Measurements from ENCODE around the gene RFNG. TPM values are rescaled to one million over a fixed set of nuclear protein-coding genes. Genes with fewer than 3 reads are reported as not detected.
A peak's percentile ranks its signal among the peaks of the same experiment; 100 is the strongest.

RFNG gene
- total RNA-seq, 1 experiment from 2014 or later, result 52.0 TPM

- no peak overlapping the region for H3K9ac ChIP-seq (ENCODE audit: low read length)
- TF ChIP-seq CBX3 (IDR thresholded peaks at IDR 0.05; ENCODE audit: low read depth), result no peak
- TF ChIP-seq ELF1 (IDR thresholded peaks at IDR 0.05; ENCODE audit: borderline replicate concordance, low read depth), result no peak
- no peak for TF ChIP-seq RAD21 (IDR thresholded peaks at IDR 0.05; ENCODE audit: low read depth)
- intact Hi-C loops (cut with micrococcal nuclease), result no loop called here
- H3K27ac ChIP-seq (ENCODE audit: low read depth, low read length), result peak overlapping the region; percentile 25; the same call in 1 of the 2 replicates
- no peaks in the 10 kb centered on the region for H3K27me3 ChIP-seq (ENCODE audit: insufficient read depth, low read length)
- no peaks in the 10 kb centered on the region for H3K79me2 ChIP-seq (ENCODE audit: insufficient read depth, low read length)
- RAD21 ChIA-PET (ENCODE audit: low non-redundant PET in 1 of 2, low total read pairs in 2 of 2, uncharacterized antibody in 2 of 2, unreplicated experiment in 2 of 2), result no interaction called here
- no peak for DNase-seq (ENCODE audit: low read depth, low spot score)
- no peak overlapping the region for H2AFZ ChIP-seq (ENCODE audit: low read depth, low read length, poor library complexity, severe bottlenecking)
- CTCF ChIA-PET, result interaction anchor here (3.3 kb wide), 1 partner anchor 15 kb away, joined by 23 read pairs; no protein-coding TSS in a partner anchor
- H3K9me2 ChIP-seq (ENCODE audit: insufficient read depth), result no peaks in the 10 kb centered on the region
- no peaks in the 10 kb centered on the region for H4K20me1 ChIP-seq (ENCODE audit: insufficient read depth)
- POLR2A ChIA-PET, result no interaction called here
- H3K36me3 ChIP-seq (ENCODE audit: control insufficient read depth in 1 of 2, insufficient read depth in 2 of 2, low read length in 2 of 2), result no peaks in the 10 kb centered on the region
- no peak overlapping the region for H3K4me2 ChIP-seq (ENCODE audit: low read length)
- BruUV-seq (replicated peaks), result no TSS peak
- no peaks in the 10 kb centered on the region for H3K9me3 ChIP-seq (ENCODE audit: control insufficient read depth in 1 of 2, insufficient read depth in 1 of 2, low read depth in 1 of 2, low read length in 2 of 2)
- peaks cover 39 to 48% of the 10 kb centered on the region in 2 experiments for H3K4me1 ChIP-seq (ENCODE audit: control insufficient read depth in 1 of 2, insufficient read depth in 2 of 2, low read length in 2 of 2)
- no peak overlapping the region for H3K4me3 ChIP-seq (replicated peaks in 1 of 2; ENCODE audit: low read depth in 1 of 2, low read length in 2 of 2)
- ATAC-seq, result no peak
Measured at GRCh38 chr17:82005701-82006348, 45.8 kb downstream of the RFNG start.

- ChIA-PET RAD21 (ENCODE audit: low non-redundant PET in 1 of 2, low total read pairs in 2 of 2, uncharacterized antibody in 2 of 2, unreplicated experiment in 2 of 2) (no interaction called here), CTCF (interaction anchor here (1.2 to 3.3 kb wide), 3 partner anchors 16 to 45 kb away, joined by 3 to 23 read pairs (median 3); partner anchors contain the start of gene DCXR), POLR2A (no interaction called here)
- no peaks in the 10 kb centered on the region for H3K9me2 ChIP-seq (ENCODE audit: insufficient read depth)
- intact Hi-C loops (cut with micrococcal nuclease), result no loop called here
- no peaks in the 10 kb centered on the region; a peak in 1 of 4 replicates for H3K36me3 ChIP-seq (ENCODE audit: control insufficient read depth in 1 of 2, insufficient read depth in 2 of 2, low read length in 2 of 2)
- H3K79me2 ChIP-seq (ENCODE audit: insufficient read depth, low read length), result no peaks in the 10 kb centered on the region
- no peak overlapping the region for H3K4me3 ChIP-seq (replicated peaks in 1 of 2; ENCODE audit: low read depth in 1 of 2, low read length in 2 of 2)
- peaks cover 44 to 58% of the 10 kb centered on the region in 2 experiments for H3K4me1 ChIP-seq (ENCODE audit: control insufficient read depth in 1 of 2, insufficient read depth in 2 of 2, low read length in 2 of 2)
- ATAC-seq (no peak), DNase-seq (ENCODE audit: low read depth, low spot score) (no peak)
- no TSS peak for BruUV-seq (replicated peaks)
- no peaks in the 10 kb centered on the region for H3K27me3 ChIP-seq (ENCODE audit: insufficient read depth, low read length)
- H3K27ac ChIP-seq (ENCODE audit: low read depth, low read length), result peak overlapping the region; percentile 86
- H4K20me1 ChIP-seq (ENCODE audit: insufficient read depth), result no peaks in the 10 kb centered on the region
- H3K9me3 ChIP-seq (ENCODE audit: control insufficient read depth in 1 of 2, insufficient read depth in 1 of 2, low read depth in 1 of 2, low read length in 2 of 2), result no peaks in the 10 kb centered on the region
- H2AFZ ChIP-seq (ENCODE audit: low read depth, low read length, poor library complexity, severe bottlenecking), result no peak overlapping the region
- peak overlapping the region; percentile 66 for H3K9ac ChIP-seq (ENCODE audit: low read length)
- H3K4me2 ChIP-seq (ENCODE audit: low read length), result peak overlapping the region; percentile 69
- TF ChIP-seq POLR2A (IDR thresholded peaks at IDR 0.05; ENCODE audit: borderline replicate concordance, extremely low read depth, insufficient read depth, insufficient read length) (no peak), JUND (IDR thresholded peaks at IDR 0.05) (no peak), MAX (IDR thresholded peaks at IDR 0.05) (no peak), FOSL1 (IDR thresholded peaks at IDR 0.05; ENCODE audit: low read depth) (no peak), ZNF274 (IDR thresholded peaks at IDR 0.05; ENCODE audit: low read depth, low read length) (no peak), YY1 (IDR thresholded peaks at IDR 0.05; ENCODE audit: extremely low read depth, insufficient replicate concordance, low read depth, low read length) (no peak), CBX3 (IDR thresholded peaks at IDR 0.05; ENCODE audit: low read depth) (no peak), SP1 (IDR thresholded peaks at IDR 0.05; ENCODE audit: low read depth) (no peak), TCF7L2 (IDR thresholded peaks at IDR 0.05; ENCODE audit: borderline replicate concordance, extremely low read depth, insufficient read depth, insufficient read length) (no peak), REST (IDR thresholded peaks at IDR 0.05; ENCODE audit: low read depth) (no peak)
Measured at GRCh38 chr17:82004517-82005455, 46.8 kb downstream of the RFNG start.
